Endothelial cell of umbilical vein (primary cell): ENCODE results near the gene PLLP. TPM values are rescaled to one million over a fixed set of nuclear protein-coding genes. Genes with fewer than 3 reads are reported as not detected.

ENCODE experiments used
- BruUV-seq: library from RNA; stranded (reverse); fragments of 400-500 nt; replicated peaks from 2 replicates; lab custom pipeline; 2021; lab: Mats Ljungman, UMichigan
- CTCF ChIA-PET: fragments of 300-600, 350-600 bp; sonication (Branson Sonifier 250); formaldehyde crosslinking; loops from one replicate; lab custom pipeline; 2021; ENCODE audit warnings: antibody characterized with exemption, inconsistent platforms; lab: Charles Lee
- POLR2A ChIA-PET: fragments of 300-600, 350-600 bp; sonication (Branson Sonifier 250); formaldehyde crosslinking; loops from one replicate; lab custom pipeline; 2021; ENCODE audit warnings: antibody characterized with exemption, inconsistent platforms; lab: Charles Lee
- DNase-seq: peaks from one replicate; pipeline ENCODE4 v3.0.0-alpha.2; 2011; ENCODE audit warnings: low read depth, low spot score
- FAIRE-seq: peaks from 2 replicates; lab custom pipeline; 2011; peaks lifted over from hg19 to GRCh38; lab: Jason Lieb, UNC
- H2AFZ ChIP-seq: 2 replicates; pipeline ENCODE4 v1.6.0; 2012; ENCODE audit warnings: low read depth, low read length, control low read depth, inconsistent platforms
- H3K27ac ChIP-seq: 2 replicates; pipeline ENCODE4 v1.5.1; 2011; ENCODE audit warnings: low read depth, mild to moderate bottlenecking, control low read depth, low read length, moderate library complexity; ENCODE audit not compliant: insufficient read depth
- H3K27me3 ChIP-seq, 2 experiments: 2 replicates each; pipeline versions ENCODE4 v1.6.0 to v1.6.1; 2011; ENCODE audit warnings: low read length in 2 of 2, mixed read lengths in 1 of 2; ENCODE audit not compliant: control insufficient read depth in 2 of 2, insufficient read depth in 2 of 2
- H3K36me3 ChIP-seq, 2 experiments: 2 replicates in 1 of 2; 3 replicates in 1 of 2; pipeline ENCODE4 v1.5.1; 2011; ENCODE audit warnings: low read length in 2 of 2, mild to moderate bottlenecking in 1 of 2, moderate library complexity in 1 of 2; ENCODE audit not compliant: control insufficient read depth in 2 of 2, insufficient read depth in 2 of 2; ENCODE audit errors: extremely low read depth in 1 of 2
- H3K4me1 ChIP-seq: 3 replicates; pipeline ENCODE4 v1.5.1; 2011; ENCODE audit warnings: mild to moderate bottlenecking, low read length; ENCODE audit not compliant: control insufficient read depth, insufficient read depth; ENCODE audit errors: extremely low read depth
- H3K4me2 ChIP-seq: 2 replicates; pipeline ENCODE4 v1.6.1; 2011; ENCODE audit warnings: low read length, control low read depth, mixed read lengths; ENCODE audit not compliant: insufficient read depth
- H3K4me3 ChIP-seq, 3 experiments: fragments of 200-600 bp in 1 of 3; sonication (generic), shearing (Covaris generic) in 1 of 3; replicated peaks in 1 of 3; 2 replicates each; pipeline ENCODE4 v1.5.1; 2011 to 2016; ENCODE audit warnings: control low read depth in 3 of 3, low read length in 3 of 3, mild to moderate bottlenecking in 2 of 3, inconsistent platforms in 1 of 3, low read depth in 1 of 3, moderate library complexity in 1 of 3; ENCODE audit not compliant: insufficient read depth in 1 of 3
- H3K79me2 ChIP-seq: 2 replicates; pipeline ENCODE4 v1.6.0; 2012; ENCODE audit warnings: low read length, inconsistent platforms; ENCODE audit not compliant: control insufficient read depth, insufficient read depth
- H3K9ac ChIP-seq: replicated peaks from 2 replicates; pipeline ENCODE3; 2011; ENCODE audit warnings: low read length, control low read depth; ENCODE audit not compliant: insufficient read depth; ENCODE audit errors: extremely low read depth
- H3K9me1 ChIP-seq: replicated peaks from 3 replicates; pipeline ENCODE4 v1.6.0; 2011; ENCODE audit warnings: mild to moderate bottlenecking, low read length; ENCODE audit not compliant: control insufficient read depth, insufficient read depth; ENCODE audit errors: extremely low read depth
- H3K9me3 ChIP-seq: replicated peaks from 2 replicates; pipeline ENCODE4 v1.5.1; 2012; ENCODE audit warnings: low read length, inconsistent platforms; ENCODE audit not compliant: control insufficient read depth, insufficient read depth
- H4K20me1 ChIP-seq: replicated peaks from 2 replicates; pipeline ENCODE3; 2011; ENCODE audit warnings: mild to moderate bottlenecking, low read length; ENCODE audit not compliant: control insufficient read depth, insufficient read depth; ENCODE audit errors: extremely low read depth
- FOS ChIP-seq: IDR thresholded peaks from 2 replicates; pipeline ENCODE4 v1.6.1; 2011; ENCODE audit warnings: mild to moderate bottlenecking, low read length, moderate library complexity, borderline replicate concordance; ENCODE audit not compliant: insufficient read depth
- JUN ChIP-seq: IDR thresholded peaks from 2 replicates; pipeline ENCODE4 v1.6.1; 2011; ENCODE audit warnings: borderline replicate concordance, low read depth; ENCODE audit not compliant: insufficient read length, insufficient read depth
- dilution Hi-C: fragments of 300-500 bp; cut with MboI; formaldehyde crosslinking; loops from one replicate; pipeline ENCODE4 v1.15.0; 2019; ENCODE audit warnings: low sequenced_read_pairs; ENCODE audit not compliant: extremely low pct_ligation_motif_present
- intact Hi-C: fragments of 100-400 bp; cut with micrococcal nuclease; formaldehyde crosslinking; loops from one replicate; pipeline ENCODE4 v1.10.0; 2022
- polyA plus RNA-seq, 4 experiments: library from polyadenylated mRNA; depleted of rRNA in 3 of 4; stranded (reverse) in 3 of 4; unstranded in 1 of 4; fragments of >200 nt; gene quantifications; 2 replicates each; pipeline versions ENCODE4 v1.2.1 to v1.2.3, GENCODE V29; 2011 to 2012; ENCODE audit warnings: missing spikeins in 1 of 4
- total RNA-seq: library from RNA; stranded (reverse); gene quantifications from 2 replicates; pipeline ENCODE4 v1.2.3, GENCODE V29; 2021

Gene PLLP
- total and polyA plus RNA-seq, 2 donors (not counting 3 experiments of a cell fraction or from before 2014, with no cell fraction given), result 4.4 to 14.4 TPM

- CTCF ChIA-PET, result no interaction called here
- Histone ChIP-seq H2AFZ (no peak overlapping the region), H3K9me1 (no peaks in the 10 kb centered on the region), H4K20me1 (no peaks in the 10 kb centered on the region), H3K4me3 (no peak overlapping the region), H3K4me1 (peaks cover 6% of the 10 kb centered on the region), H3K9me3 (no peaks in the 10 kb centered on the region), H3K4me2 (no peak overlapping the region), H3K27ac (no peak overlapping the region), H3K27me3 (no peaks in the 10 kb centered on the region), H3K36me3 (peaks cover 18 to 23% of the 10 kb centered on the region in 2 experiments), H3K79me2 (no peaks in the 10 kb centered on the region), H3K9ac (no peak overlapping the region)
- FAIRE-seq, result no peak
- intact Hi-C loops, result no loop called here
- POLR2A ChIA-PET, result no interaction called here
- no peak for DNase-seq
- dilution Hi-C loops, result no loop called here
- no peak for TF ChIP-seq FOS
- no TSS peak for BruUV-seq
Measured at GRCh38 chr16:57253466-57253865, 31.0 kb downstream of the PLLP start.

- Histone ChIP-seq H2AFZ (no peak overlapping the region), H3K4me3 (no peak overlapping the region), H3K4me2 (no peak overlapping the region), H3K36me3 (peaks cover 21 to 23% of the 10 kb centered on the region in 2 experiments), H3K4me1 (peaks cover 6% of the 10 kb centered on the region), H4K20me1 (no peaks in the 10 kb centered on the region), H3K27ac (no peak overlapping the region), H3K79me2 (no peaks in the 10 kb centered on the region), H3K9me1 (no peaks in the 10 kb centered on the region), H3K9ac (no peak overlapping the region), H3K27me3 (no peaks in the 10 kb centered on the region), H3K9me3 (no peaks in the 10 kb centered on the region)
- TF ChIP-seq FOS (no peak), JUN (no peak)
- dilution Hi-C loops, result no loop called here
- ChIA-PET POLR2A (no interaction called here), CTCF (interaction anchor here (0.5 kb wide), 1 partner anchor 30 kb away, joined by 3 read pairs; no protein-coding TSS in a partner anchor)
- TSS peak; percentile 21 for BruUV-seq
- FAIRE-seq (no peak), DNase-seq (no peak)
- intact Hi-C loops, result no loop called here
Measured at GRCh38 chr16:57252148-57252721, 32.2 kb downstream of the PLLP start.
